IMR-90 (cell line): Measurements from ENCODE around the gene KATNA1. TPM values are rescaled to one million over a fixed set of nuclear protein-coding genes. Genes with fewer than 3 reads are reported as not detected.

Experiments used
- ATAC-seq: fragments of 200-7000 bp; cut with Tn5 transposase; 2 replicates; pipeline ENCODE4 v1.9.1; 2020; ENCODE audit warnings: low read depth, mild to moderate bottlenecking, moderate library complexity
- BruUV-seq: library from RNA; stranded (reverse); fragments of 400-500 nt; replicated peaks from 2 replicates; lab custom pipeline; 2021; lab: Mats Ljungman, UMichigan
- CTCF ChIA-PET: fragments of 300-600 bp; formaldehyde crosslinking; extraction: SDS; loops from one replicate; lab custom pipeline; 2021; ENCODE audit warnings: antibody characterized with exemption; lab: Yijun Ruan, JAX
- POLR2A ChIA-PET: fragments of 300-600 bp; sonication (Branson Sonifier 250); formaldehyde crosslinking; loops from one replicate; lab custom pipeline; 2022; ENCODE audit warnings: antibody characterized with exemption; ENCODE audit not compliant: unreplicated experiment; lab: Charles Lee
- DNase-seq: peaks from one replicate; pipeline ENCODE4 v3.0.0; 2013
- H2AFZ ChIP-seq: replicated peaks from 2 replicates; pipeline ENCODE3; 2013; ENCODE audit warnings: low read length, mild to moderate bottlenecking; ENCODE audit not compliant: poor library complexity
- H2AK5ac ChIP-seq: 2 replicates; pipeline ENCODE4 v1.6.1; 2013; ENCODE audit warnings: low read depth, low read length, inconsistent platforms
- H2AK9ac ChIP-seq: replicated peaks from 2 replicates; pipeline ENCODE3; 2013; ENCODE audit warnings: mild to moderate bottlenecking, low read depth, low read length, moderate library complexity; ENCODE audit not compliant: poor library complexity
- H2BK120ac ChIP-seq: 2 replicates; pipeline ENCODE4 v1.6.1; 2013; ENCODE audit warnings: low read depth, low read length, inconsistent platforms
- H2BK15ac ChIP-seq: 3 replicates; pipeline ENCODE4 v1.6.1; 2013; ENCODE audit warnings: low read depth, low read length, inconsistent platforms
- H2BK20ac ChIP-seq: 2 replicates; pipeline ENCODE4 v1.6.1; 2013; ENCODE audit warnings: low read depth, mild to moderate bottlenecking, inconsistent platforms, low read length, moderate library complexity
- H2BK5ac ChIP-seq: 2 replicates; pipeline ENCODE4 v1.6.1; 2013; ENCODE audit warnings: mild to moderate bottlenecking, low read depth, low read length, inconsistent platforms; ENCODE audit not compliant: poor library complexity, severe bottlenecking
- H3K14ac ChIP-seq: replicated peaks from 2 replicates; pipeline ENCODE4 v1.6.1; 2013; ENCODE audit warnings: low read depth, low read length, inconsistent platforms
- H3K18ac ChIP-seq: 2 replicates; pipeline ENCODE4 v1.6.1; 2013; ENCODE audit warnings: low read depth, low read length, control low read depth
- H3K23ac ChIP-seq: 2 replicates; pipeline ENCODE4 v1.6.1; 2013; ENCODE audit warnings: low read depth, low read length, inconsistent platforms
- H3K27ac ChIP-seq: 2 replicates; pipeline ENCODE4 v1.5.1; 2013; ENCODE audit warnings: mild to moderate bottlenecking, control low read depth, low read length; ENCODE audit not compliant: insufficient read depth
- H3K27me3 ChIP-seq: 2 replicates; pipeline ENCODE4 v1.6.1; 2013; ENCODE audit warnings: low read length; ENCODE audit not compliant: control insufficient read depth, insufficient read depth
- H3K36me3 ChIP-seq: 2 replicates; pipeline ENCODE4 v1.6.1; 2013; ENCODE audit warnings: low read length, mixed read lengths; ENCODE audit not compliant: control insufficient read depth, insufficient read depth
- H3K4ac ChIP-seq: 2 replicates; pipeline ENCODE4 v1.6.1; 2013; ENCODE audit warnings: low read depth, low read length, inconsistent platforms
- H3K4me1 ChIP-seq: 2 replicates; pipeline ENCODE4 v1.6.1; 2013; ENCODE audit warnings: low read length, mixed read lengths; ENCODE audit not compliant: control insufficient read depth, insufficient read depth
- H3K4me2 ChIP-seq: 2 replicates; pipeline ENCODE4 v1.6.1; 2013; ENCODE audit warnings: low read depth, mild to moderate bottlenecking, control low read depth, low read length, moderate library complexity
- H3K4me3 ChIP-seq: 2 replicates; pipeline ENCODE4 v1.5.1; 2013; ENCODE audit warnings: low read depth, mild to moderate bottlenecking, control low read depth, low read length, moderate library complexity; ENCODE audit not compliant: insufficient read depth
- H3K56ac ChIP-seq: 2 replicates; pipeline ENCODE4 v1.6.1; 2013; ENCODE audit warnings: low read length, inconsistent platforms; ENCODE audit not compliant: insufficient read depth; ENCODE audit errors: extremely low read depth
- H3K79me1 ChIP-seq, 2 experiments: 2 replicates each; pipeline ENCODE4 v1.6.1; 2013; ENCODE audit warnings: low read length in 2 of 2, inconsistent platforms in 1 of 2, low read depth in 1 of 2
- H3K9ac ChIP-seq: 2 replicates; pipeline ENCODE4 v1.6.1; 2013; ENCODE audit warnings: low read depth, low read length, control low read depth
- H3K9me1 ChIP-seq: 2 replicates; pipeline ENCODE4 v1.6.1; 2013; ENCODE audit warnings: low read length, inconsistent platforms; ENCODE audit not compliant: insufficient read depth
- H3K9me3 ChIP-seq: 2 replicates; pipeline ENCODE4 v1.6.1; 2013; ENCODE audit warnings: low read length; ENCODE audit not compliant: control insufficient read depth, insufficient read depth
- H4K20me1 ChIP-seq: 2 replicates; pipeline ENCODE4 v1.6.1; 2013; ENCODE audit warnings: low read length, inconsistent platforms; ENCODE audit not compliant: insufficient read depth
- H4K5ac ChIP-seq: 2 replicates; pipeline ENCODE4 v1.6.1; 2013; ENCODE audit warnings: mild to moderate bottlenecking, low read depth, low read length, control low read depth
- H4K8ac ChIP-seq, 2 experiments: 2 replicates each; pipeline ENCODE4 v1.6.1; 2013; ENCODE audit warnings: low read depth in 2 of 2, low read length in 2 of 2, control low read depth in 1 of 2, inconsistent platforms in 1 of 2
- H4K91ac ChIP-seq: 2 replicates; pipeline ENCODE4 v1.6.1; 2013; ENCODE audit warnings: low read depth, low read length, inconsistent platforms; ENCODE audit not compliant: insufficient read depth
- CHD1 ChIP-seq: IDR thresholded peaks from 2 replicates; pipeline ENCODE4 v1.6.1; 2012; ENCODE audit warnings: low read depth, low read length, improper control_type of control experiment
- FOS ChIP-seq: fragments of 150-350 bp; IDR thresholded peaks from 2 replicates; pipeline ENCODE4 v1.6.1; 2016; ENCODE audit warnings: low read depth, low read length
- MAZ ChIP-seq: IDR thresholded peaks from 2 replicates; pipeline ENCODE4 v1.6.1; 2012; ENCODE audit warnings: low read depth, mild to moderate bottlenecking, low read length, improper control_type of control experiment, moderate library complexity, borderline replicate concordance
- MXI1 ChIP-seq: IDR thresholded peaks from 2 replicates; pipeline ENCODE4 v1.6.1; 2012; ENCODE audit warnings: low read depth, mild to moderate bottlenecking, low read length, moderate library complexity, borderline replicate concordance
- NFE2L2 ChIP-seq: fragments of 150-350 bp; IDR thresholded peaks from 2 replicates; pipeline ENCODE4 v1.6.1; 2016; ENCODE audit warnings: low read depth, mild to moderate bottlenecking, low read length
- POLR2A ChIP-seq: IDR thresholded peaks from 2 replicates; pipeline ENCODE4 v1.6.1; 2012; ENCODE audit warnings: mild to moderate bottlenecking, low read depth, low read length
- RCOR1 ChIP-seq: IDR thresholded peaks from 2 replicates; pipeline ENCODE4 v1.6.1; 2012; ENCODE audit warnings: mild to moderate bottlenecking, low read length, improper control_type of control experiment; ENCODE audit not compliant: insufficient replicate concordance
- RFX5 ChIP-seq: IDR thresholded peaks from 2 replicates; pipeline ENCODE4 v1.8.0; 2012; ENCODE audit warnings: low read depth, mild to moderate bottlenecking, low read length, moderate library complexity
- SMC3 ChIP-seq: fragments of 150-350 bp; IDR thresholded peaks from 2 replicates; pipeline ENCODE4 v1.6.1; 2016; ENCODE audit warnings: low read depth, mild to moderate bottlenecking, antibody characterized with exemption, low read length, moderate library complexity
- USF2 ChIP-seq: fragments of 150-350 bp; IDR thresholded peaks from 2 replicates; pipeline ENCODE4 v1.6.1; 2017; ENCODE audit warnings: mild to moderate bottlenecking, antibody characterized with exemption, low read length, low read depth
- WGBS, 2 experiments: methylation state at CpG; one replicate each; pipeline versions ENCODE4 v1.1.5 to v1.1.7; 2013; ENCODE audit warnings: missing lambda C conversion rate in 2 of 2; ENCODE audit not compliant: insufficient read length in 1 of 2; ENCODE audit errors: extremely low coverage in 2 of 2; 5-methylcytosine and 5-hydroxymethylcytosine counted together
- dilution Hi-C: fragments of 300-500 bp; cut with HindIII; formaldehyde crosslinking; loops from one replicate; pipeline ENCODE4 v1.14.3; 2018; ENCODE audit warnings: low sequenced_read_pairs; ENCODE audit not compliant: unreplicated experiment
- in situ Hi-C: fragments of 300-500 bp; cut with MboI; formaldehyde crosslinking; loops from 3 replicates; pipeline ENCODE4 v1.14.3; 2019; ENCODE audit warnings: low sequenced_read_pairs, inconsistent platforms, mixed read lengths
- intact Hi-C: fragments of 100-400 bp; cut with micrococcal nuclease; formaldehyde crosslinking; loops from 2 replicates; pipeline ENCODE4 v1.10.0; 2022
- polyA plus RNA-seq, 3 experiments: library from polyadenylated mRNA; depleted of rRNA; stranded (reverse); fragments of >200 nt; gene quantifications; 2 replicates each; pipeline ENCODE4 v1.2.3, GENCODE V29; 2012; ENCODE audit warnings: low replicate concordance in 1 of 3
- total RNA-seq: library from RNA; depleted of rRNA; stranded (reverse); fragments of >200 nt; gene quantifications from 2 replicates; pipeline ENCODE4 v1.2.3, GENCODE V29; 2012
- TF ChIP-seq, protein P1 (sequence below): fragments of 150-350 bp; IDR thresholded peaks from 2 replicates; pipeline ENCODE4 v1.6.1; 2016; ENCODE audit warnings: low read depth, mild to moderate bottlenecking, low read length, moderate library complexity, borderline replicate concordance

Gene KATNA1
- total and polyA plus RNA-seq, 2 of the 4 experiments (the other 2 are of a cell fraction) = 15.3 to 24.6 TPM

- no peak for TF ChIP-seq USF2
- TF ChIP-seq NFE2L2 = no peak
- TF ChIP-seq POLR2A = no peak
Measured at GRCh38 chr6:149698175-149698574, 49.7 kb upstream of the KATNA1 start (continued).

DNA sequence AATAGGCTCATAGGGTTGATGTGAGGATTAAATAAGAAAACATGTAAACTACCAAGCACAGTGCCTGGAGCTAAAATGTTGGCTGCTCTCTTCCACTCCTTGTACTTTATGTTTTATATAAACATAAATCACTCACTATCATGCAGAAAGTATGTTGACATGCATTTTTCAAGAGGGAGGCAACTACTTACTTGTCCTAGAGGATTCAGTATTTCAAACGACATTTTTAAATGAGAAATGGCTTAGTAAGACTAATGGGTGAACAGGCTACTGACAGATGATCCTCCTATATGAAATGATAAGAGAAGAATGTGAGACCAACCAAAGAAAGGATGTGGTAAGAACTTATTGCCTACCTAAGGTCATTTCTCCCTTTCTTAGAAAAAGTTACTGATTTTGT is 48.4 kb upstream of the KATNA1 start:
- H3K79me1 ChIP-seq = peaks cover 13 to 51% of the 10 kb centered on the region in 2 experiments
- TF ChIP-seq RFX5 (no peak), CHD1 (no peak), FOS (no peak), MAZ (no peak), MXI1 (no peak), NFE2L2 (no peak), POLR2A (no peak), RCOR1 (no peak), SMC3 (no peak)
- TF ChIP-seq, protein P1, sequence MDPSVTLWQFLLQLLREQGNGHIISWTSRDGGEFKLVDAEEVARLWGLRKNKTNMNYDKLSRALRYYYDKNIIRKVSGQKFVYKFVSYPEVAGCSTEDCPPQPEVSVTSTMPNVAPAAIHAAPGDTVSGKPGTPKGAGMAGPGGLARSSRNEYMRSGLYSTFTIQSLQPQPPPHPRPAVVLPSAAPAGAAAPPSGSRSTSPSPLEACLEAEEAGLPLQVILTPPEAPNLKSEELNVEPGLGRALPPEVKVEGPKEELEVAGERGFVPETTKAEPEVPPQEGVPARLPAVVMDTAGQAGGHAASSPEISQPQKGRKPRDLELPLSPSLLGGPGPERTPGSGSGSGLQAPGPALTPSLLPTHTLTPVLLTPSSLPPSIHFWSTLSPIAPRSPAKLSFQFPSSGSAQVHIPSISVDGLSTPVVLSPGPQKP = no peak
- intact Hi-C loops = no loop called here
- H3K9ac ChIP-seq = no peak overlapping the region
- H2BK5ac ChIP-seq = no peak overlapping the region
- ChIA-PET CTCF (no interaction called here), POLR2A (no interaction called here)
- no CpG with 5 or more reads among the region's 1 CpG for WGBS, 2 experiments
- H3K9me1 ChIP-seq = peaks cover 6% of the 10 kb centered on the region; the same call in 1 of the 2 replicates
- H3K9me3 ChIP-seq = no peaks in the 10 kb centered on the region
- H3K36me3 ChIP-seq = peaks cover 23% of the 10 kb centered on the region
- H3K18ac ChIP-seq = no peak overlapping the region
- H2BK20ac ChIP-seq = no peak overlapping the region
- H3K27ac ChIP-seq = no peak overlapping the region
- H4K91ac ChIP-seq = no peak overlapping the region
- no peak overlapping the region for H4K8ac ChIP-seq
- ATAC-seq (peak; percentile 84), DNase-seq (peak; percentile 52)
- in situ Hi-C loops = no loop called here
- no peak overlapping the region for H2AK9ac ChIP-seq
- H2BK120ac ChIP-seq = no peak overlapping the region
- H3K4me2 ChIP-seq = no peak overlapping the region; the same call in 1 of the 2 replicates
- no peak overlapping the region for H2AFZ ChIP-seq
- no peak overlapping the region for H3K56ac ChIP-seq
- peaks cover 3% of the 10 kb centered on the region; the same call in 1 of the 2 replicates for H3K4me1 ChIP-seq
- H3K27me3 ChIP-seq = no peaks in the 10 kb centered on the region
- H4K5ac ChIP-seq = no peak overlapping the region
- no peak overlapping the region for H3K4ac ChIP-seq
- H3K23ac ChIP-seq = no peak overlapping the region
- no peak overlapping the region for H2BK15ac ChIP-seq
- H3K14ac ChIP-seq = no peak overlapping the region
- BruUV-seq = no TSS peak
- dilution Hi-C loops = no loop called here
- peaks cover 35% of the 10 kb centered on the region; the same call in 1 of the 2 replicates for H4K20me1 ChIP-seq
- H2AK5ac ChIP-seq = no peak overlapping the region
- H3K4me3 ChIP-seq = no peak overlapping the region
